Testis (tissue), 3 donors: Measurements from ENCODE around the gene TMEM141. TPM values are rescaled to one million over a fixed set of nuclear protein-coding genes. Genes with fewer than 3 reads are reported as not detected.
"Not testable (repeated sequence)": the region's sequence is repeated elsewhere in the genome, so short reads cannot be mapped to it uniquely, and the experiment has no call there.

Experiments used
- DNase-seq: peaks from one replicate; pipeline ENCODE4 v3.0.0-alpha.2; 2019
- H3K27ac ChIP-seq, 2 donors: fragments of 200-600 bp; sonication (generic); one replicate each; pipeline ENCODE4 v1.5.1; 2019
- H3K27me3 ChIP-seq: fragments of 200-600 bp; sonication (generic); one replicate; pipeline ENCODE4 v1.5.1; 2019
- H3K36me3 ChIP-seq: fragments of 200-600 bp; sonication (generic); one replicate; pipeline ENCODE4 v1.5.1; 2017; ENCODE audit warnings: low read depth; ENCODE audit errors: missing control alignments
- H3K4me1 ChIP-seq: fragments of 200-600 bp; sonication (generic); one replicate; pipeline ENCODE4 v1.5.1; 2019
- H3K4me3 ChIP-seq, 2 donors: fragments of 200-600 bp; sonication (generic); one replicate each; pipeline ENCODE4 v1.5.1; 2017 to 2019
- H3K9me3 ChIP-seq: fragments of 200-600 bp; sonication (generic); one replicate; pipeline ENCODE4 v1.5.1; 2017
- CTCF ChIP-seq, 3 experiments: fragments of 450-650 bp in 2 of 3; fragments of 200-600 bp in 1 of 3; sonication (generic) in 1 of 3; IDR thresholded peaks; one replicate each; pipeline ENCODE4 v1.5.1; 2016 to 2019; ENCODE audit warnings: antibody characterized with exemption in 3 of 3, mild to moderate bottlenecking in 2 of 3, moderate library complexity in 1 of 3
- POLR2A ChIP-seq: fragments of 450-650 bp; IDR thresholded peaks from one replicate; pipeline ENCODE4 v1.6.1; 2017; ENCODE audit warnings: antibody characterized with exemption, mild to moderate bottlenecking, moderate library complexity
- WGBS, 2 donors: methylation state at CpG; one replicate each; pipeline ENCODE4 v1.1.5; 2018; 5-methylcytosine and 5-hydroxymethylcytosine counted together
- intact Hi-C: fragments of 100-400 bp; cut with DNase I; formaldehyde crosslinking; loops from one replicate; pipeline ENCODE4 v1.15.1; 2023; ENCODE audit warnings: low total_unique reads
- polyA plus RNA-seq: library from polyadenylated mRNA; stranded (reverse); fragments of 350-450 nt; fragmentation: Illumina TruSeq; extraction: RNeasy Lipid Tissue Mini Kit (QIAGEN cat#74804); gene quantifications from one replicate; pipeline ENCODE4 v1.2.3, GENCODE V29; 2014; ENCODE audit warnings: low read depth, low replicate concordance; ENCODE audit not compliant: insufficient read depth
- total RNA-seq, 2 donors: library from RNA; depleted of rRNA; stranded (reverse); fragments of >200 nt; gene quantifications; one replicate each; pipeline ENCODE4 v1.2.3, GENCODE V29; 2016

The TMEM141 gene
- total and polyA plus RNA-seq, 3 donors from 2014 or later: 80.4 to 127 (median 108) TPM

GRCh38 chr9:136754626-136755301 lies 36.4 kb upstream of the TMEM141 start:
- TF ChIP-seq POLR2A (no peak), CTCF (IDR thresholded peaks at IDR 0.05) (no peak)
- H3K36me3 ChIP-seq: no peaks in the 10 kb centered on the region
- intact Hi-C loops: no loop called here
- peaks cover 5% of the 10 kb centered on the region for H3K4me1 ChIP-seq
- H3K9me3 ChIP-seq: no peaks in the 10 kb centered on the region
- no peaks in the 10 kb centered on the region for H3K27me3 ChIP-seq
- DNase-seq: no peak
- WGBS, 2 donors: 82 to 88% methylated on average over 4 to 24 of the region's 24 CpGs
- H3K27ac ChIP-seq: no peak overlapping the region
- no peak overlapping the region for H3K4me3 ChIP-seq

- H3K27ac ChIP-seq, H3K4me3 ChIP-seq, intact Hi-C loops, H3K36me3 ChIP-seq, H3K9me3 ChIP-seq, H3K4me1 ChIP-seq, H3K27me3 ChIP-seq, DNase-seq: not testable (repeated sequence)
- 89 to 90% methylated on average over 22 of the region's 22 CpGs for WGBS, 2 donors
Observed at GRCh38 chr9:136755302-136756133, 35.6 kb upstream of the TMEM141 start.

GRCh38 chr9:136756134-136756438 lies 35.1 kb upstream of the TMEM141 start:
- H3K27ac ChIP-seq: no peak overlapping the region
- no peak overlapping the region for H3K4me3 ChIP-seq
- no peaks in the 10 kb centered on the region for H3K36me3 ChIP-seq
- no peaks in the 10 kb centered on the region for H3K27me3 ChIP-seq
- 87 to 89% methylated on average over 4 of the region's 4 CpGs for WGBS, 2 donors
- intact Hi-C loops: no loop called here
- TF ChIP-seq POLR2A (no peak), CTCF (IDR thresholded peaks at IDR 0.05) (no peak)
- no peak for DNase-seq
- no peaks in the 10 kb centered on the region for H3K9me3 ChIP-seq
- no peaks in the 10 kb centered on the region for H3K4me1 ChIP-seq

- no peak for DNase-seq
- H3K9me3 ChIP-seq: no peaks in the 10 kb centered on the region
- TF ChIP-seq POLR2A: no peak
- TF ChIP-seq CTCF (IDR thresholded peaks at IDR 0.05): no peak
- H3K4me1 ChIP-seq: no peaks in the 10 kb centered on the region
- intact Hi-C loops: no loop called here
- no peaks in the 10 kb centered on the region for H3K27me3 ChIP-seq
- WGBS, 2 donors: 90 to 93% methylated on average over 14 to 18 of the region's 18 CpGs
- no peaks in the 10 kb centered on the region for H3K36me3 ChIP-seq
- no peak overlapping the region for H3K4me3 ChIP-seq
- no peak overlapping the region for H3K27ac ChIP-seq
Observed at GRCh38 chr9:136756836-136757235, 34.3 kb upstream of the TMEM141 start.

DNA sequence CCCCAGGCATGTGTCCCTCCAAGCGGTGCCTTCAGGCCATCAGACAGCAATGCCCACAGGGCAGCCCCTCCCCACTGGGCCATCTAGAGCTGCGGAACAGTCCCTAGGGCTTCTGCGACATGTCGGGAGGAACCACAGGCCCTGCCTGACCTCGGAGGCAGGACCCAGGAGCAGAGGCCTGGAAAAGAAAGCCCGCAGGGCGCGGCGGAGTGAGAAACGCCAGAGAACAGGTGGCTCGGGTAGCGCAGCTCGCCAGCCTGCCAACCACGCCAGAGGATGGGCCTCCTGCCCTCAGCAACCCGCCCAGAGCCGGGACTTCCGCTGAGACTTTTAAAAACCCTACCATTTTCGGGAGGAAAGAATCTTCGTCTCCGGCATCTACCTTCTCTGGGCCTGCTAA lies 33.8 kb upstream of the TMEM141 start:
- DNase-seq: no peak
- Histone ChIP-seq H3K4me3 (no peak overlapping the region), H3K27ac (no peak overlapping the region), H3K36me3 (no peaks in the 10 kb centered on the region), H3K4me1 (no peaks in the 10 kb centered on the region), H3K27me3 (no peaks in the 10 kb centered on the region), H3K9me3 (no peaks in the 10 kb centered on the region)
- 85 to 94% methylated on average over 4 to 20 of the region's 20 CpGs for WGBS, 2 donors
- TF ChIP-seq CTCF (IDR thresholded peaks at IDR 0.05): no peak
- TF ChIP-seq POLR2A: no peak
- intact Hi-C loops: no loop called here
